ENCODE data around the gene CLHC1. TPM values are rescaled to one million over a fixed set of nuclear protein-coding genes. Genes with fewer than 3 reads are reported as not detected.

The CLHC1 gene
- total and polyA plus RNA-seq, 2 of the 8 experiments (the other 6 are each of a cell fraction or from before 2014, with no cell fraction given), result 2.6 to 10.8 TPM

- Histone ChIP-seq H3K56ac (replicated peaks; ENCODE audit: insufficient read length, low read depth, low read length) (no peak overlapping the region), H3K27me3 (replicated peaks in 1 of 4; ENCODE audit: control insufficient read depth in 3 of 4, extremely low read depth in 1 of 4, insufficient read depth in 3 of 4, low read length in 3 of 4) (no peaks in the 10 kb centered on the region), H3K14ac (ENCODE audit: insufficient read length) (no peak overlapping the region), H3K36me3 (ENCODE audit: control insufficient read depth in 2 of 4, insufficient read depth in 4 of 4, low read length in 3 of 4) (no peaks in the 10 kb centered on the region), H3K4me1 (replicated peaks in 1 of 4; ENCODE audit: control insufficient read depth in 3 of 4, insufficient read depth in 4 of 4, low read length in 3 of 4) (peaks cover 0 to 11% (median 7%) of the 10 kb centered on the region in 4 experiments; a peak in 5 of 7 replicates), H3K79me1 (ENCODE audit: low read depth, low read length) (no peaks in the 10 kb centered on the region), H3K27ac (ENCODE audit: low read depth, low read length) (no peak overlapping the region), H4K91ac (replicated peaks; ENCODE audit: insufficient read length, low read length) (no peak overlapping the region), H3K4me3 (ENCODE audit: extremely low read depth in 1 of 4, insufficient read depth in 2 of 4, low read depth in 3 of 4, low read length in 4 of 4) (no peak overlapping the region), H3K9me3 (ENCODE audit: insufficient read depth in 2 of 2, low read depth in 1 of 2, low read length in 1 of 2) (no peaks in the 10 kb centered on the region), H3K4me2 (ENCODE audit: insufficient read depth in 1 of 2, low read depth in 2 of 2, low read length in 2 of 2) (no peak overlapping the region), H4K20me1 (replicated peaks in 1 of 2; ENCODE audit: control insufficient read depth in 1 of 2, insufficient read depth in 2 of 2, low read length in 2 of 2) (no peaks in the 10 kb centered on the region), H3K23ac (ENCODE audit: insufficient read length) (no peak overlapping the region), H2BK20ac (ENCODE audit: low read length) (no peak overlapping the region), H3K4ac (replicated peaks; ENCODE audit: insufficient read length, low read depth, low read length) (no peak overlapping the region), H2BK120ac (replicated peaks; ENCODE audit: low read depth, low read length) (no peak overlapping the region), H2AK5ac (ENCODE audit: low read depth, low read length) (no peak overlapping the region), H2AFZ (ENCODE audit: low read length) (no peak overlapping the region), H2BK12ac (ENCODE audit: low read depth, low read length) (no peak overlapping the region), H4K8ac (ENCODE audit: extremely low read depth, insufficient read depth, low read length) (no peak overlapping the region), H3K18ac (ENCODE audit: extremely low read depth, low read length) (no peak overlapping the region), H2BK5ac (ENCODE audit: low read depth, low read length) (no peak overlapping the region), H4K5ac (ENCODE audit: insufficient read length, low read depth, low read length) (no peak overlapping the region), H3K23me2 (ENCODE audit: low read depth, low read length) (no peaks in the 10 kb centered on the region), H3K9ac (replicated peaks in 1 of 4; ENCODE audit: extremely low read depth in 1 of 4, low read depth in 3 of 4, low read length in 3 of 4) (no peak overlapping the region), H3K79me2 (ENCODE audit: control insufficient read depth in 1 of 2, insufficient read depth in 2 of 2, low read length in 2 of 2) (no peaks in the 10 kb centered on the region), H2BK15ac (ENCODE audit: low read length) (no peak overlapping the region)
- 89% methylated on average over 2 of the region's 2 CpGs; no CpG with 5 or more reads in 1 of the 2 experiments for WGBS, 2 experiments (ENCODE audit: extremely low coverage in 1 of 2, insufficient coverage in 1 of 2, insufficient read length in 1 of 2, insufficient replicate concordance in 2 of 2, low coverage in 1 of 2, low lambda C conversion rate in 2 of 2, missing lambda C conversion rate in 1 of 2)
- ChIA-PET CTCF (ENCODE audit: partially characterized antibody) (interaction anchor here (1.3 kb wide), 1 partner anchor 9 kb away, joined by 3 read pairs; no protein-coding TSS in a partner anchor), POLR2A (ENCODE audit: partially characterized antibody) (no interaction called here)
- TF ChIP-seq CHD2 (IDR thresholded peaks at IDR 0.05; ENCODE audit: low read length) (no peak), SIX5 (IDR thresholded peaks at IDR 0.05; ENCODE audit: low read depth, low read length) (no peak), SRF (IDR thresholded peaks at IDR 0.05; ENCODE audit: low read depth, low read length) (no peak), TAF1 (IDR thresholded peaks at IDR 0.05; ENCODE audit: low read depth, low read length) (no peak), SUZ12 (IDR thresholded peaks at IDR 0.05; ENCODE audit: low read length) (no peak), RNF2 (IDR thresholded peaks at IDR 0.05; ENCODE audit: borderline replicate concordance, low read depth, low read length, missing control alignments, poor library complexity, severe bottlenecking) (no peak), KDM5A (IDR thresholded peaks at IDR 0.05; ENCODE audit: low read length) (no peak), RXRA (IDR thresholded peaks at IDR 0.05; ENCODE audit: insufficient read depth, low read depth, low read length) (no peak), CREB1 (IDR thresholded peaks at IDR 0.05) (no peak), KDM4A (IDR thresholded peaks at IDR 0.05; ENCODE audit: low read depth, low read length, severe bottlenecking) (no peak), PHF8 (conservative IDR thresholded peaks at IDR 0.05; ENCODE audit: low read depth, low read length) (no peak), GTF2F1 (IDR thresholded peaks at IDR 0.05; ENCODE audit: borderline replicate concordance, low read depth, low read length) (no peak)
- TF ChIP-seq, protein P1, sequence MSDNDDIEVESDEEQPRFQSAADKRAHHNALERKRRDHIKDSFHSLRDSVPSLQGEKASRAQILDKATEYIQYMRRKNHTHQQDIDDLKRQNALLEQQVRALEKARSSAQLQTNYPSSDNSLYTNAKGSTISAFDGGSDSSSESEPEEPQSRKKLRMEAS (IDR thresholded peaks at IDR 0.05), result no peak
- TF ChIP-seq, protein P2, sequence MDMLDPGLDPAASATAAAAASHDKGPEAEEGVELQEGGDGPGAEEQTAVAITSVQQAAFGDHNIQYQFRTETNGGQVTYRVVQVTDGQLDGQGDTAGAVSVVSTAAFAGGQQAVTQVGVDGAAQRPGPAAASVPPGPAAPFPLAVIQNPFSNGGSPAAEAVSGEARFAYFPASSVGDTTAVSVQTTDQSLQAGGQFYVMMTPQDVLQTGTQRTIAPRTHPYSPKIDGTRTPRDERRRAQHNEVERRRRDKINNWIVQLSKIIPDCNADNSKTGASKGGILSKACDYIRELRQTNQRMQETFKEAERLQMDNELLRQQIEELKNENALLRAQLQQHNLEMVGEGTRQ (IDR thresholded peaks at IDR 0.05; ENCODE audit: low read length), result no peak
- DNase-seq (ENCODE audit: low read depth in 1 of 2, low spot score in 2 of 2) (no peak), FAIRE-seq (no peak)
These were observed 89.6 kb downstream of the CLHC1 start for GRCh38 chr2:55142518-55142917.
